Testis (tissue), 3 donors: ENCODE data around the gene S1PR4. TPM values are rescaled to one million over a fixed set of nuclear protein-coding genes. Genes with fewer than 3 reads are reported as not detected.

Source experiments
- DNase-seq: peaks from one replicate; pipeline ENCODE4 v3.0.0-alpha.2; 2019
- H3K27ac ChIP-seq, 2 donors: fragments of 200-600 bp; sonication (generic); one replicate each; pipeline ENCODE4 v1.5.1; 2019
- H3K27me3 ChIP-seq: fragments of 200-600 bp; sonication (generic); one replicate; pipeline ENCODE4 v1.5.1; 2019
- H3K36me3 ChIP-seq: fragments of 200-600 bp; sonication (generic); one replicate; pipeline ENCODE4 v1.5.1; 2017; ENCODE audit warnings: low read depth; ENCODE audit errors: missing control alignments
- H3K4me1 ChIP-seq: fragments of 200-600 bp; sonication (generic); one replicate; pipeline ENCODE4 v1.5.1; 2019
- H3K4me3 ChIP-seq, 2 donors: fragments of 200-600 bp; sonication (generic); one replicate each; pipeline ENCODE4 v1.5.1; 2017 to 2019
- H3K9me3 ChIP-seq: fragments of 200-600 bp; sonication (generic); one replicate; pipeline ENCODE4 v1.5.1; 2017
- CTCF ChIP-seq, 3 experiments: fragments of 450-650 bp in 2 of 3; fragments of 200-600 bp in 1 of 3; sonication (generic) in 1 of 3; IDR thresholded peaks; one replicate each; pipeline ENCODE4 v1.5.1; 2016 to 2019; ENCODE audit warnings: antibody characterized with exemption in 3 of 3, mild to moderate bottlenecking in 2 of 3, moderate library complexity in 1 of 3
- POLR2A ChIP-seq: fragments of 450-650 bp; IDR thresholded peaks from one replicate; pipeline ENCODE4 v1.6.1; 2017; ENCODE audit warnings: antibody characterized with exemption, mild to moderate bottlenecking, moderate library complexity
- WGBS, 2 donors: methylation state at CpG; one replicate each; pipeline ENCODE4 v1.1.5; 2018; 5-methylcytosine and 5-hydroxymethylcytosine counted together
- intact Hi-C: fragments of 100-400 bp; cut with DNase I; formaldehyde crosslinking; loops from one replicate; pipeline ENCODE4 v1.15.1; 2023; ENCODE audit warnings: low total_unique reads
- polyA plus RNA-seq: library from polyadenylated mRNA; stranded (reverse); fragments of 350-450 nt; fragmentation: Illumina TruSeq; extraction: RNeasy Lipid Tissue Mini Kit (QIAGEN cat#74804); gene quantifications from one replicate; pipeline ENCODE4 v1.2.3, GENCODE V29; 2014; ENCODE audit warnings: low read depth, low replicate concordance; ENCODE audit not compliant: insufficient read depth
- total RNA-seq, 2 donors: library from RNA; depleted of rRNA; stranded (reverse); fragments of >200 nt; gene quantifications; one replicate each; pipeline ENCODE4 v1.2.3, GENCODE V29; 2016

S1PR4 gene
- total and polyA plus RNA-seq, 3 donors from 2014 or later: 0.39 to 0.81 (median 0.61) TPM

- Histone ChIP-seq H3K4me3 (no peak overlapping the region), H3K27me3 (no peaks in the 10 kb centered on the region), H3K36me3 (no peaks in the 10 kb centered on the region), H3K27ac (no peak overlapping the region), H3K9me3 (no peaks in the 10 kb centered on the region), H3K4me1 (no peaks in the 10 kb centered on the region)
- TF ChIP-seq POLR2A: no peak
- TF ChIP-seq CTCF (IDR thresholded peaks at IDR 0.05): no peak
- DNase-seq: no peak
- WGBS, 2 donors: 78 to 80% methylated on average over 10 to 12 of the region's 12 CpGs
- intact Hi-C loops: no loop called here
Observed at GRCh38 chr19:3227054-3227626, 48.6 kb downstream of the S1PR4 start.

DNA sequence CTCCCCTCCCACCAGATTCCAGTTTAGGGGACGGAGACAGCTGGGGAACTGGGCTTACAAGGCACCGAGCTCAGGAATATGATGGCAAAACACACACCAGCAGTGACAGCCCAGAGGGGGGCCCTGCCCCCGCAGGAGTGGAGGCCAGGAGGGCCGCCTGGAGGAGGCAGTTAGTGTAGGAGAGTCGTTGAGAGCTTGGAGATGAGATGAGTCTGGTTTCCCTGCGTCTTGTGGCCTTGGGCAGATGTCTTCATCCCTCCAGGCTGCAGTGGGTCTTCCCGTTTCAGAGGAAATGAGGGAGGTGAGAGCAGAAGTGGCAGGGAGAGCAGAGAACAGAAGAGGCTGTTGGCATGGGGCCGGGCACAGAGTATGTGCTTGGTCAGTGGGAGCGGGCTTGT, 50.8 kb downstream of the S1PR4 start:
- no peaks in the 10 kb centered on the region for H3K27me3 ChIP-seq

More for the DNA sequence above, 50.8 kb downstream of the S1PR4 start:
- intact Hi-C loops: no loop called here
- WGBS, 2 donors: 53 to 63% methylated on average over 9 of the region's 9 CpGs
- no peaks in the 10 kb centered on the region for H3K36me3 ChIP-seq
- H3K27ac ChIP-seq: no peak overlapping the region
- no peaks in the 10 kb centered on the region for H3K4me1 ChIP-seq
- no peak for DNase-seq
- TF ChIP-seq CTCF (IDR thresholded peaks at IDR 0.05) (no peak), POLR2A (no peak)
- H3K9me3 ChIP-seq: no peaks in the 10 kb centered on the region
- H3K4me3 ChIP-seq: no peak overlapping the region

Other genes with a start within 250 kb of the S1PR4 start
- 10 to 100 TPM in 1 of 2 donors, 1 to 10 TPM in 1; 4.8 to 10.7 TPM for gene ZNF77, start 233.8 kb upstream of the S1PR4 start, total RNA-seq
- gene ZNF77, start 233.8 kb upstream of the S1PR4 start, polyA plus RNA-seq: 5.6 TPM
- gene TLE6, start 201.2 kb upstream of the S1PR4 start, total RNA-seq: 10 to 100 TPM in 1 of 2 donors, 1 to 10 TPM in 1; 9.1 to 12.5 TPM
- gene TLE6, start 201.2 kb upstream of the S1PR4 start, polyA plus RNA-seq: 8.1 TPM
- gene TLE2, start 149.5 kb upstream of the S1PR4 start, total RNA-seq: 10 to 100 TPM; 70.5 to 76.6 TPM
- gene TLE2, start 149.5 kb upstream of the S1PR4 start, polyA plus RNA-seq: 30.2 TPM
- gene TLE5, start 116.3 kb upstream of the S1PR4 start, total RNA-seq: 100 to 1,000 TPM; 354 to 539 TPM
- 314 TPM for gene TLE5, start 116.3 kb upstream of the S1PR4 start, polyA plus RNA-seq
- gene GNA11, start 84.4 kb upstream of the S1PR4 start, total RNA-seq: 100 to 1,000 TPM; 113 to 122 TPM
- gene GNA11, start 84.4 kb upstream of the S1PR4 start, polyA plus RNA-seq: 125 TPM
- gene GNA15, start 42.7 kb upstream of the S1PR4 start, total RNA-seq: 1 to 10 TPM; 2.5 to 3.6 TPM
- 4.0 TPM for gene GNA15, start 42.7 kb upstream of the S1PR4 start, polyA plus RNA-seq
- gene NCLN, start 7.2 kb downstream of the S1PR4 start, total RNA-seq: 10 to 100 TPM; 65.3 to 65.5 TPM
- 50.2 TPM for gene NCLN, start 7.2 kb downstream of the S1PR4 start, polyA plus RNA-seq
- gene CELF5, start 45.9 kb downstream of the S1PR4 start, total RNA-seq: 1 to 10 TPM; 3.1 to 8.7 TPM
- gene CELF5, start 45.9 kb downstream of the S1PR4 start, polyA plus RNA-seq: 6.6 TPM
- 100 to 1,000 TPM; 113 to 127 TPM for gene NFIC, start 187.8 kb downstream of the S1PR4 start, total RNA-seq
- 56.5 TPM for gene NFIC, start 187.8 kb downstream of the S1PR4 start, polyA plus RNA-seq